Heart left ventricle (tissue), 13 donors: ENCODE measurements around the gene OSCP1.

Experiments used
- CTCF ChIP-seq, 12 donors: fragments of 200-600 bp; sonication (generic) in 4 of 12; IDR thresholded peaks; one replicate each; pipeline versions ENCODE4 v1.5.0 to v1.8.0; 2018 to 2022; ENCODE audit warnings: antibody characterized with exemption in 12 of 12, mild to moderate bottlenecking in 5 of 12
- POLR2A ChIP-seq, 2 donors: fragments of 450-650 bp; IDR thresholded peaks; one replicate each; pipeline ENCODE4 v1.6.1; 2017; ENCODE audit warnings: antibody characterized with exemption in 2 of 2, mild to moderate bottlenecking in 2 of 2, moderate library complexity in 2 of 2
- donor health status: ischemic (EF 13 %, LVEDD 7.1; RV severe dilation, severe dysfunction).
- donor health status: DM: no; HTN: yes; CAD: no.
- donor health status: DM: no; HTN: no; CAD: no.
- donor health status: ischemic (EF 25% LVEDD 6.9; RV normal size, moderate dysfunction).
- donor health status: ischemic (EF 25% LVEDD 5.7; RV mildly dilated, moderate dysfunction).
- donor health status: ischemic (EF 35%, LVEDD 5.7; RV mildly dilated, moderate dysfunction).
- donor health status: nonischemic (EF 11% LVEDD 7.7; RV severe dilation, severe dysfunction).
- donor health status: DM: yes; HTN: yes; CAD: no.
- donor health status: PGD.
- donor health status: ischemic (EF 29% LVEDD 5.4; RV normal size, mild dysfunction).
- donor health status: nonischemic (EF 23%, LVEDD 6.1; RV moderate dilation, normal function).

- no peak for TF ChIP-seq CTCF (IDR thresholded peaks at IDR 0.05)
- TF ChIP-seq POLR2A (IDR thresholded peaks at IDR 0.05) = no peak
Observed at GRCh38 chr1:36384542-36385409, 65.5 kb downstream of the OSCP1 start.
